SK-N-SH (cell line): Measurements from ENCODE around the gene SRRD.

Experiments used
- EP300 ChIP-seq, 2 experiments: IDR thresholded peaks; 2 replicates each; pipeline versions ENCODE4 v1.4.0 to v1.6.1; 2012; ENCODE audit warnings: borderline replicate concordance in 1 of 2, low read depth in 1 of 2, low read length in 1 of 2
- EZH2phosphoT487 ChIP-seq: fragments of 200-600 bp; sonication (generic); IDR thresholded peaks from 2 replicates; pipeline ENCODE4 v1.6.1; 2017; ENCODE audit warnings: low read depth, mixed run types, mild to moderate bottlenecking, antibody characterized with exemption, moderate library complexity, borderline replicate concordance
- JUND ChIP-seq: IDR thresholded peaks from 2 replicates; pipeline ENCODE4 v1.4.0; 2012
- MXI1 ChIP-seq: IDR thresholded peaks from 2 replicates; pipeline ENCODE4 v1.6.1; 2012; ENCODE audit warnings: mild to moderate bottlenecking, low read depth, low read length, improper control_type of control experiment
- NFIC ChIP-seq: IDR thresholded peaks from 2 replicates; pipeline ENCODE4 v1.4.0; 2012; ENCODE audit warnings: borderline replicate concordance
- RFX5 ChIP-seq: IDR thresholded peaks from 2 replicates; pipeline ENCODE4 v1.6.1; 2012; ENCODE audit warnings: mild to moderate bottlenecking, improper control_type of control experiment, low read length
- SMC3 ChIP-seq: IDR thresholded peaks from 2 replicates; pipeline ENCODE4 v1.6.1; 2012; ENCODE audit warnings: low read depth, low read length, improper control_type of control experiment
- TAF1 ChIP-seq: IDR thresholded peaks from 2 replicates; pipeline ENCODE4 v1.6.1; 2012; ENCODE audit warnings: low read depth, mild to moderate bottlenecking, low read length, moderate library complexity, borderline replicate concordance
- YY1 ChIP-seq: IDR thresholded peaks from 2 replicates; pipeline ENCODE4 v1.4.0; 2012; ENCODE audit warnings: low read depth, mild to moderate bottlenecking
- TF ChIP-seq, protein P1 (sequence below): fragments of 200-600 bp; sonication (generic); IDR thresholded peaks from 2 replicates; pipeline ENCODE4 v1.6.1; 2017; ENCODE audit warnings: antibody characterized with exemption, mild to moderate bottlenecking, moderate library complexity
- TF ChIP-seq, protein P2 (sequence below): fragments of 150-350 bp; IDR thresholded peaks from 2 replicates; pipeline ENCODE4 v1.6.1; 2017; ENCODE audit warnings: antibody characterized with exemption, low read length, low read depth, borderline replicate concordance

DNA sequence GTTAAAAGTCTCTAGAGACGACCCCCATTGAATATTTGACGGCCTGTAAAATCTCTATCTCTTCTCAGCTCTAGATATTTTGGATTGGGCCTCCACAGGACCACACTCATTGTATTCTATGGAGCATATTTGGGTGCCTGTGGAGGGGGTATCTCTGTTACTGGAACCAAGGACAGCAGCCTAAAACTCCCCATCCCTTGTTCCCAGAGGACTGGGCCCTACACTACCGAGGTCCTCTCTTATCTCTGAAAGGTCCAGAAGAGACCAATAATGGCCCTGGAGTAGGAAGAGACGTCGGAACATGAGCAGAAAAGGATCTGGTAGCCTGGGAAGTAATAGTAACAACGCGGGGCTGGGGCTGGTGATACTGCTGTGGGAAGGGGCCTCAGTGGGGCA is 636 bp upstream of the SRRD start:
- no peak for TF ChIP-seq RFX5
- TF ChIP-seq EZH2phosphoT487: no peak
- TF ChIP-seq, protein P1, sequence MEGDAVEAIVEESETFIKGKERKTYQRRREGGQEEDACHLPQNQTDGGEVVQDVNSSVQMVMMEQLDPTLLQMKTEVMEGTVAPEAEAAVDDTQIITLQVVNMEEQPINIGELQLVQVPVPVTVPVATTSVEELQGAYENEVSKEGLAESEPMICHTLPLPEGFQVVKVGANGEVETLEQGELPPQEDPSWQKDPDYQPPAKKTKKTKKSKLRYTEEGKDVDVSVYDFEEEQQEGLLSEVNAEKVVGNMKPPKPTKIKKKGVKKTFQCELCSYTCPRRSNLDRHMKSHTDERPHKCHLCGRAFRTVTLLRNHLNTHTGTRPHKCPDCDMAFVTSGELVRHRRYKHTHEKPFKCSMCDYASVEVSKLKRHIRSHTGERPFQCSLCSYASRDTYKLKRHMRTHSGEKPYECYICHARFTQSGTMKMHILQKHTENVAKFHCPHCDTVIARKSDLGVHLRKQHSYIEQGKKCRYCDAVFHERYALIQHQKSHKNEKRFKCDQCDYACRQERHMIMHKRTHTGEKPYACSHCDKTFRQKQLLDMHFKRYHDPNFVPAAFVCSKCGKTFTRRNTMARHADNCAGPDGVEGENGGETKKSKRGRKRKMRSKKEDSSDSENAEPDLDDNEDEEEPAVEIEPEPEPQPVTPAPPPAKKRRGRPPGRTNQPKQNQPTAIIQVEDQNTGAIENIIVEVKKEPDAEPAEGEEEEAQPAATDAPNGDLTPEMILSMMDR: no peak
- TF ChIP-seq MXI1: no peak
- TF ChIP-seq JUND: no peak
- no peak for TF ChIP-seq EP300 (IDR thresholded peaks at IDR 0.05; ENCODE audit: borderline replicate concordance in 1 of 2, low read depth in 1 of 2, low read length in 1 of 2)
- no peak for TF ChIP-seq TAF1
- TF ChIP-seq NFIC: no peak
- no peak for TF ChIP-seq SMC3
- TF ChIP-seq YY1: no peak
- TF ChIP-seq, protein P2, sequence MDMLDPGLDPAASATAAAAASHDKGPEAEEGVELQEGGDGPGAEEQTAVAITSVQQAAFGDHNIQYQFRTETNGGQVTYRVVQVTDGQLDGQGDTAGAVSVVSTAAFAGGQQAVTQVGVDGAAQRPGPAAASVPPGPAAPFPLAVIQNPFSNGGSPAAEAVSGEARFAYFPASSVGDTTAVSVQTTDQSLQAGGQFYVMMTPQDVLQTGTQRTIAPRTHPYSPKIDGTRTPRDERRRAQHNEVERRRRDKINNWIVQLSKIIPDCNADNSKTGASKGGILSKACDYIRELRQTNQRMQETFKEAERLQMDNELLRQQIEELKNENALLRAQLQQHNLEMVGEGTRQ: no peak
